IPS DF 4.7 (cell line): ENCODE data around the gene BABAM2.

ENCODE experiments used
- DNase-seq: peaks from one replicate; pipeline ENCODE4 v3.0.0-alpha.2; 2013; ENCODE audit warnings: low spot score; ENCODE audit errors: extremely low read depth

BABAM2 gene

DNA sequence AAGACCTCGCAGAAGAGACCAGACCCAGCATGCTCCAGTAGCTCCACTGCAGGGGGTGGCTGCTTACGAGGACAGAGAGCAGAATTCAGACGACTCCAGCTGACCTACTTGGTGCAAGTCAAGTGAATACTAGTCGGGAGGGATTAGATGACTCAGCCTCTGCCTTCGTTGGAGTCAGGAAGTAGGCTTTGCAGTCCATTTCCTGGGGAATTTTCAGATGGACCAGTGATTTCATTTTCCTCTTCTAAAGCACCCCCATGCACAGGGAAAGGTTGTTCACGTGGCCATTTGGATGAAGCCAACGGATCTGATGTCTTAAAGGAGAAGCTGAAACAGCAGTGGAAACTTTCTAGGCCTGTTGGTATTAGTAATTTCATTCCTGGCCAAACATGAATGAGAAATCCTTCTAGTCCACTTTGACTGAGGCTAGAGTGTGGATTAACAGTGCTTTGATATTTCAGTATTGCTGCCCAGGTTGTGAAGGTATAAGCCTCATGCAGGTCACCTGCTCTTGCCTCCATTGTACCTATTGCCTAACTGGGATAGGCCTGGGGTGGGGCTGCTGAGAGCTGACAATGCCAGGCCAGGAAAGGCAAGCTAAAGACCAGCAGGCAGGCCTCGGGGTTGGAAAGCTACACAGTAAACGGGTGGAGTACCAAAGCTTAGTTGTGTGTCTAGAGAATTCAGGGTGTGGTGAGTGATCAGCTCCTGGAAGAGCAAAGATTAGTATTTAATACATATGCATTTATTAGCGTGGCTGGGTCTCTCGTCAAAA is 384.6 kb downstream of the BABAM2 start:
- no peak for DNase-seq

- no peak for DNase-seq
Observed at GRCh38 chr2:28276076-28276618, 385.6 kb downstream of the BABAM2 start.

- no peak for DNase-seq
Observed at GRCh38 chr2:28276807-28277206, 386.3 kb downstream of the BABAM2 start.

GRCh38 chr2:28277466-28277865 is 386.9 kb downstream of the BABAM2 start:
- no peak for DNase-seq

DNA sequence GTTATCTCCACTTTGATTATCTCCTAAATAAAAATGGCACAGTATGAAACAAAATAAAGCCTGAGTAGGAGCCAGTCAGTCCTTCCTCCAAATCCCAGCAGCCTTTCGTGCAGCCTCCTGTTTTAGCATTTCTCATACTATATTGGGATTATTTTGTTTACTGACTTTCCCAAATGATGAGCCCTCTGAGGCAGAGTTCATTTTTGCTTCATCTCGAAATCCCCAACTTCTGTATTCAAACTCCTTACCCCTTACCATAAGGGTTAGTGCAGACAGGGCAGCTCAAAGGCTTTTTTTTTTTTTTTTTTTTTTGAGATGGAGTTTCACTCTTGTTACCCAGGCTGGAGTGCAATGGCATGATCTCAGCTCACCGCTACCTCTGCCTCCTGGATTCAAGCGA is 388.8 kb downstream of the BABAM2 start:
- no peak for DNase-seq

DNA sequence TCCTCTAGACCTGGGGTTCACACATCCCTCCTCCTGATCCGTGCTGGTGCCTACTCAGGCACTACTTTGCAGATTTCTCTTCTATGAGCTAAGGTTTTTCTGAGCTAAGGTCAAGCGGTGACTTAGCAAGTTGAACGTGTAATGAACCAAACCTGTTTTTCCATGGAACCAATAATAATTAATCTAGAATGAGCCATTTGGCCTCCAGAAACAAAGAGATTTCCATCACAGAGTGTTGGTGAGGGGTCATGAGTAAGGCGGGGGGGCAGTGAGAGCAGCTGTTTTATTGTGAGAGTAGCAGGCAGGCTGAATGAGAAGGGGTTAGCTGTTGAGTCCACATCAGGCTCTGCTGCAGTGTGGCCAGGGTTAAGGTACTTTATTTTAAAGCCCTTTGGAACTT is 390.1 kb downstream of the BABAM2 start:
- DNase-seq = no peak

DNA sequence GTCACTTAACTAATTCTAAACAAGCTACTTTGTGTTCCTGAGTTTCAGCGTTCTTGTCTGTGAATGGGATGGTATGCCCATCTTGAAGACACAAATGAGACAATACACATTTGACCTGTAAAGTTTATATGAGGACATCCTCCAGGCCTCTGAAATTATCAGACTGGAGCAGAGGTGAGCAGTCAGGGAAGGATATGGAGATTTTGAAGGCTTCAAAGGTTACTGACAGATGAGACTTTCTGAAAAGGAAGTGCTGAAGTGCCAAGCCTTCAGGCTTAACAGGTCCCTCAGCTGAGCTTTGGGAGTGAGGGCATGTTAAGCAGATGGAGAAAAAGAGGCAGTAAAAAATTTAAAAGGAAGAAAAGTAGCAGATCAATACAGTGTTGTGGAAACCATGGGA is 391.2 kb downstream of the BABAM2 start:
- DNase-seq = no peak

GRCh38 chr2:28282248-28282647 is 391.7 kb downstream of the BABAM2 start:
- DNase-seq = no peak

DNA sequence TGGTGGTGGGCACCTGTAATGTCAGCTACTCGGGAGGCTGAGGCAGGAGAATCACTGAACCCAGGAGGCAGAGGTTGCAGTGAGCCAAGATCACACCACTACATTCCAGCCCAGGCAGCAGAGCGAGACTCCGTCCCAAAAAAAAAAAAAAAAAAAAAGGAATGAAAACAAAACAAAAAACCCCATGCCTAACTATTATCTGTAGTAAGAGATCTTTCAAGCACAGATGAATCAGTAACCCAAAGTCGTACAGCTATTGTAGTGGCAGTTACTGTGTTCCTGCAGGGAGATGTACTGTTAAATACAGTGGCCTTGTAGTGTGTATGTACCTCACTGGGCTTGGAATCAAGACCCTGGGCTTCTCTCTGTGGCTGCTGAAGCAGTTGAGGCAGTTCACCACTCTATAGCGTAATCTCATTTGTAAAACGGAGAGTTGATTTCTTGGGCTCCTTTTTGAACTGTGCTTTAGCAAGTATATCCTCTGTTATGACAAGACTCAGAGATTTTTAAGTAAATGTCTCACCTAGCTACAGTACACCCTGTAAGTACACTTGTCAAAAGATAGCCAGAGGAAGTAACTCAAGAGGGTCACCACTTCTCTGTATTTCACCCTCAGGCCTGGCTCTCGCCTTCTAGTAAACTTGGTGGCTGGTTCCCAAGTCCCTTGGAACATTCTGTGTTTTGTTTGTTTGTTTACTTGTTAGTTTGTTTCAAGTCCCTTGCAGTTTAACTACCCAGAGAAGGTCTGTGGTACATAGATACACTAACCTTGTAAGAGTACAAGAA is 392.5 kb downstream of the BABAM2 start:
- no peak for DNase-seq

DNA sequence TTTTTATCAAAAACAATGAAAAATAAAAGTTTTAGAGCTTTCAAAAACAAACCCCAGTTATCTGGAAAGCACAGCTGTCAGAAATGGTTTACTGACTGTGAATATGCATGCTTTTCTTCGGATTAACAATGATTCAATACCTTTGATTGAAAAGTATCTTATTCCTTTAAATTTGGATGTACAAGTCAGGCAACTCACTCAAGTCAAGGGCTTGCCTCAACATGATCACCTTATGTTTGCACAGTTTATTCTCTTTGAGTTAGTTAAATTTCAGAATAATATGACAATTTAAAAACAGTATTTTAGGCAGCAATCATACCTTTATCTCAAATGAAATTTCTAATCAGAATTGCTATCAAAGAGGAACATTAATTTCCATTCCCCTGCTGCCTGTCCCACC is 393.3 kb downstream of the BABAM2 start:
- no peak for DNase-seq

DNA sequence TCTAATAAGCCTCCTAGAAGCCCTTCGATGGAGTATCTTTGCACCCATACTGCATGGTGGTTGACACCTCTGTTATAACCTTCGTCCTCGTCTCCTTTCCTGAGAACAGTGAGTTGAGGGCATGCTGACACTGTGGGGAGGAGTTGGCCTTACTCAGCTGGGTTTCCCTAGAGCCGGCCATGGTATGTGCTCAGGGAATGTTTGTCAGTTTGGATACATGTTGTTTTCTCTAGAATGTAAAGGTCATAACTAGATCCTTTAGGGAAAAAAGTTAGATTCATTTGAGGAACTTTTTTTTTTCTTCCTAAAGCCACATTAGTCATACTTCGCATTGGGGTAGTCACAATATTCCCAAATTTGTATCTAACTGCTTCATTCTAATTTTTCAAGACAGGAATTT is 396.1 kb downstream of the BABAM2 start:
- no peak for DNase-seq

DNA sequence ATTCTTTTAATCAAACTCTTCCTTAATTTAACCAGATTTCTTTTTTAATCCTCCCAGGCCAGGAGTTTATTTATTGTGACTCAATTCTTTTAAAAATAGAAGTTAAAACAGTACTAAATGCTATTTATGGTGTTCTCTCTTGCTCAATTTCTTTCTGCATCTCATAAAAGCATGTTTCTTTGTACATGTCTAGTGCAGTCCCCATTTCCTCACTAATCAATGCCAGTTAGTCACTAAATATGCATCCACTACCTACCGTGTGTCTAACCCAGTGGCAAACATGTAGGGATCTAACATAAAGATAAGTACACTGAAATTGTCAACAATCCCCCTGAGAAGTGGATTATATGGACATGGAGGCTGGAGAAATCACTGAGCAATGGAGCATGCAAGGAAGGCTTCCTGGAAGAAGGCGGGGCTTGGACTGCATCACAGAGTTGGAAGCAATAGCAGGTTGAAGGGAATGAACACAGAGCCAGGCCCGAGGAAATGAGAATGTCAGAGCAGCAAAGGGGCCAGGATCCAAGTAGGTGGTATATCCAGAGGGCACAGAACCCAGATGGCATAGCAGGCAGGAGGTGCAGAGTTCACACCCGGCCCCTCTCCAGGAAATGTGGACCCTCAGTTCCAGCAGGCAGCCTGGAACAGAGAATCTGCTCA is 396.9 kb downstream of the BABAM2 start:
- DNase-seq = no peak

DNA sequence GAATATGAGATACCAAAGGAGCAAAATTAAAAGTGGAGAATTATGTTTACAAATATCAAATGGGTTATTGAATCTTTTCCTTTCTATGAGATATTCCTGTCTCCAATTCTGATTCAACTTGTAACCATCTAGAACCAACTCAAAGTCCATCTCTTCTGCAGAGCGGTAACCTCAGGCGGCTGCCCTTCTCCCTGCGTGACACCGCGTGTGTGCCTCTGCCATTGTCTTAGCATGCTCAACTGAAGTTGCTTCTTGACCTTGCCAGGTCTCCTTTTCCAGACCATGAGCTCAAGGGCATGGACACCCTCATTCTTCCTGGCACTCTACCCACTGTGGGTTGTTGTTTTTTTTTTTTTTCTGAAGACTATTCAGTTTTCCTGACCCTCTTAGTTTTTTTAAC is 398.1 kb downstream of the BABAM2 start:
- DNase-seq = no peak

DNA sequence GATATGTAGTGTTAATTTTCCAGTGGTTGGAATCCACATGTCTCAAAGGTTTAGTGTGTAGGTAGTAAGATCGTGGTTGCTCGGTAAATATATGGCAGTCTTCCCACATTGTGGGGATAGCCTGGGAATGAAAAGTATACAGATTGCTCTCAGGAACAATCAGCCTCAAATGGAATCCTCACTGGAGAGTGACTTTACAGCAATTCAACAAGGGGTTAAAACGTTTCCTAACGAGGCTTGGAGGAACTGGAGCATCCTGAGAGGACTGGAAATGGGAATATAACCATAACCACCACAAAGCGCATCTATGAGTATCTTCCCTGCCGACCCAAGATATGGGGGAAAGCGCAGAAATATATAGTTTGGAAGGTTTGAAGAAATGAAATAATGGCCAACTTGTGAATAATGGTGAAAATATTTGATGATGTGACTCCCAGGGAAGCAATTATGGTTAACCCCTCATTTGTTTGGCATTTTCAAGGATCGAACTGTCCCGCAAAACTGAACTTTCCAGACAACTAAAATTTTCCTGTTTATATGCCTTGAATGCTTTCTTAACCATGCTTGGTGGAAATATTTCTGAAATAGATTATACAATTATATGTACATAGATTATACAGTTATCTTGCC is 401.4 kb downstream of the BABAM2 start:
- DNase-seq = no peak

GRCh38 chr2:28292491-28292890 is 402.0 kb downstream of the BABAM2 start:
- DNase-seq = no peak

DNA sequence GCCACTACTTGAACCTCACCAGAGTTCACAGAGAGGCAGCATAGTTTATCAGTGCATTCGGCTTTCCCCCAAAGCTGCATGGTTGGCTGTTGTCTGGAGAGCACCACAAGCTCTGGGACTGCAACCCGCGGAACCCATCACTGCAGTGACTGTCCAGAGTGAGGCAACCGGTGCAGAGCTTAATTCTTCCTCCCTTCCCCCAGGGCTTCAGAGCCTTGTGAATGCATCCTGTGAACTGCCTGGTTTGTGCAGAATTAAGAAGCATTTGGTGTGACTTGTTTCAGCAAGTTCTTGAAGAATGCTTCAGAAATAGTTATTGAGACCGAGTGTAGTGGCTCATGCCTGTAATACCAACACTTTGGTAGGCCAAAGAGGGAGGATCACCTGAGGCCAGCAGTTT is 402.9 kb downstream of the BABAM2 start:
- no peak for DNase-seq

DNA sequence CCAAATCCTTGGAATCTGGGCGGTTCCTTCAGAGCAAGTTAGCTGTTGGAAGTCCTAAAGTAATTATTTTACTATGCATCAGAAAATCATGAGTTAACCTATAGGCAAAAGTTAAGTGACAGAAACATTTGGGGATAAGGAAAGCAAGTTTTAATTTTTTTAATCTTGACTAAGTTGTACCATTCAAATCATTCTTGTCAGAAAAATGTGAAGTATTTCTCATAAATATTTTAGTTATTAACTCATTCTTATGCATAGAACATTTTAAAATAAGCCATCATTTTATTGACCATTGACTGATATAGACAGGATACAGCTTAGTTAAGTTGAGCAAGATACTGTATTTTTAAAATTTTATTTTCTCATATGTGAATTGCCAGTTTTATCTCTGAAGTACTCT is 403.9 kb downstream of the BABAM2 start:
- no peak for DNase-seq

DNA sequence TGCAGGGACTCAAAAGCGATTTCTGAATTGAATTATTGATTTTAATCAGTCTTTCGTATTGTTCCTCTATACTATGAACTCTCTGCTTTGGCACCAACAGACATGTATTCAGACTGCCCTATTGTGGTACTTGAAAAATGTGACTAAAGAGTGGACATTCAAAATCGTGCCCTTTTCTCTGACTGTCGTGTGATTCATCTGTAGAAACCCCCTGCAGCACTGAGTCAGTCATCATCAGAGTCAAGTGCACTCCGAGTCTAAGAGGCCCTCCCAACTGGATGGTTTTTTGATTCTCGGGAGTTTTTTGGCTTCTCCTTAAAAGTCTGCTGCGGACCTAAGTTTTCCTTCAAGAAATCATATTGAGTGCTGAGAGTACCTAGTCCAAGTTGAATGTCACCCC is 405.7 kb downstream of the BABAM2 start:
- no peak for DNase-seq

- no peak for DNase-seq
Observed at GRCh38 chr2:28296904-28297303, 406.4 kb downstream of the BABAM2 start.

DNA sequence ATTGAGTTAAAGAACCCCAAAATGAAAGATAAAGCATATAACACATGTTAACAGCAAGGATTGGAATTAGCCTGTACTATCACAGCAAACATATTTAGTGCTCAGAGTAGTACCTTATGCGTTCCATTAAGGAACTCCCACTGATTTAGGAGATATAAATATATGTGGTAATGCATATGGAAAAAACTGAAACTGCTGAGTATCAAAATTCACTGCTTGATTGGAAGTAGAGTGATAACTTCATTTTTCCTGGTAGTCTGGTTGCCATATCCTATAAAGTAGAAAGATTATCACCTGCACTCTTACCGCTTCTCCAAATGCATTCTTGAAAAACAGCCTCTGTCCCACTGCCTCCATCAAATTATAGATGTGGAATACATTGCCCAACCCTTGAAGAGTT is 407.0 kb downstream of the BABAM2 start:
- DNase-seq = no peak

DNA sequence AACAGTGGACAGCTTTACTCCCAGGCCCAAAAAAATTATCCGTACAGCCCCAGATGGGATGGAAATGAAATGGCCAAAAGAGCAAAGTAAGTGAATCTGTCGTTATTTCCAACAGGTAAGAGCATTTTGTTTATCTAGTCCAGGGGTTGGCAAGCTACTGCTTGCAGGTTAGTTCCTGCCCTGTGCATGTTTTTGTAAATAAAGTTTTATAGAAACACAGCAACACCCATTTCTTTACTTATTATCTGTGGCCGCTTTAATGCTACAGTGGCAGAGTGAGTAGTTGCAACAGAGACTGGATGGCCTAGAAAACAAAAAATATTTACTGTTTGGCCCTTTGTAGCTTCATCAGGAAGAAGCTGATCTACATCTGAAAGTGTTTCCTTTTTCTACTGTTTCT is 407.9 kb downstream of the BABAM2 start:
- DNase-seq = no peak
